ENCODE results near the gene UBE2Q1.

DNA sequence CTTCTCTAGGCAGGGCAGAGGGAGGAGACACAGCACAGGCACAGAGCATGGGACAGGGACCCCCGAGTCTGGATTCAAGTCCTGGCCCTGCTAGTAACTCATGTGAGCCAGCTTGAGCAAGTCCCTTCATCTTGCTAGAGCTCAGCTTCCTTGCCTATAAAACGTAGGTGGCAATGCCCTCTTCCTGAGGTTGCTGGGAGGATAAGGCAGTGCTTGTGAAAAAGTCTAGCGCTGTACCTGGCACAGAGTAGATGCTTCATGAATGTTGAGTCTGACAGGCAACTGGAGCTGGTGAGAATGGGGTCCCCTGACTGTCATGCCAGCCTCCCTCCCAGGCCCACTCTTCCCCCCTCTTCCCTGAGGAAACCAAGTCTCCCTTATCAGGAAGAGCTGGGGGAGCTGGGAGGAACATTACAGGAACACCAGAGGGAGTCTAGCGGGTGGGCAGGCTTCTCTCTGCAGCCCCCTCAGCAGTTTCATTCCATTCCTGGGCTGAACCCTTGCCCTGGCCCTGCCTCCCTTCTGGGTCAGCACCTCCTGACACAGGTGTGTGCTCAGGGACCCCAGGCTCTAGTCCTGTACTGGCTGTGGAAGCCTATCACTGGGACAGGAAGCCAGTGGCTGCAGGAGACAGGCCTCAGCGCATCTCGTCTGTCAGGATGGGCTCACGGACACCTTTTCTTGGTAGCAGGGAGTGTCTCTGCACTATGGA lies 19.0 kb upstream of the UBE2Q1 start:
- TF ChIP-seq CTCF (IDR thresholded peaks at IDR 0.05) = no peak
- no peak for TF ChIP-seq POLR2A (IDR thresholded peaks at IDR 0.05)
